Esophagus muscularis mucosa (tissue), 4 donors: ENCODE measurements around the gene OR6N2. TPM values are rescaled to one million over a fixed set of nuclear protein-coding genes. Genes with fewer than 3 reads are reported as not detected.

Experiments used
- DNase-seq: peaks from one replicate; pipeline ENCODE4 v3.0.0-alpha.2; 2017; ENCODE audit errors: extremely low spot score
- H3K27ac ChIP-seq, 4 donors: fragments of 200-600 bp; sonication (generic); replicated peaks in 1 of 4; 1 replicate in 3 of 4; 2 replicates in 1 of 4; pipeline ENCODE4 v1.5.1; 2016 to 2019; ENCODE audit warnings: mild to moderate bottlenecking in 1 of 4
- H3K27me3 ChIP-seq, 4 donors: fragments of 200-600 bp; sonication (generic); one replicate each; pipeline versions ENCODE4 v1.5.1 to v1.6.0; 2016 to 2019
- H3K36me3 ChIP-seq, 4 donors: fragments of 200-600 bp; sonication (generic); one replicate each; pipeline ENCODE4 v1.5.1; 2016 to 2019
- H3K4me1 ChIP-seq, 4 donors: fragments of 200-600 bp; sonication (generic); one replicate each; pipeline ENCODE4 v1.5.1; 2016 to 2019
- H3K4me3 ChIP-seq, 4 donors: fragments of 200-600 bp; sonication (generic); 1 replicate in 2 of 4; 2 replicates in 2 of 4; pipeline ENCODE4 v1.5.1; 2016 to 2019; ENCODE audit warnings: mild to moderate bottlenecking in 4 of 4, moderate library complexity in 1 of 4
- H3K9me3 ChIP-seq, 4 donors: fragments of 200-600 bp; sonication (generic); 1 replicate in 3 of 4; 2 replicates in 1 of 4; pipeline ENCODE4 v1.5.1; 2016 to 2019
- EP300 ChIP-seq: sonication (generic); formaldehyde crosslinking; IDR thresholded peaks from one replicate; pipeline ENCODE4 v1.6.1; 2017; ENCODE audit warnings: antibody characterized with exemption
- POLR2A ChIP-seq: fragments of 450-650 bp; IDR thresholded peaks from one replicate; pipeline ENCODE4 v1.6.1; 2017; ENCODE audit warnings: antibody characterized with exemption, moderate library complexity, mild to moderate bottlenecking, low read depth
- POLR2AphosphoS5 ChIP-seq, 2 donors: sonication (generic); formaldehyde crosslinking; IDR thresholded peaks; one replicate each; pipeline ENCODE4 v1.6.1; 2017; ENCODE audit warnings: antibody characterized with exemption in 2 of 2
- WGBS: methylation state at CpG from one replicate; pipeline ENCODE4 v1.1.5; 2018; 5-methylcytosine and 5-hydroxymethylcytosine counted together
- intact Hi-C: fragments of 100-400 bp; cut with DNase I; formaldehyde crosslinking; loops from one replicate; pipeline ENCODE4 v1.15.1; 2023
- total RNA-seq, 4 donors: library from RNA; depleted of rRNA; stranded (reverse); fragments of >200 nt; gene quantifications; one replicate each; pipeline versions ENCODE4 v1.1.0 to v1.2.1, GENCODE V29; 2016
- TF ChIP-seq, protein P1 (sequence below), 3 experiments: fragments of 200-600 bp in 2 of 3; fragments of 450-650 bp in 1 of 3; sonication (generic) in 2 of 3; IDR thresholded peaks; one replicate each; pipeline ENCODE4 v1.5.1; 2017 to 2019; ENCODE audit warnings: antibody characterized with exemption in 3 of 3, mild to moderate bottlenecking in 2 of 3, moderate library complexity in 1 of 3

Gene OR6N2
- total RNA-seq, 4 donors from 2014 or later = not detected

DNA sequence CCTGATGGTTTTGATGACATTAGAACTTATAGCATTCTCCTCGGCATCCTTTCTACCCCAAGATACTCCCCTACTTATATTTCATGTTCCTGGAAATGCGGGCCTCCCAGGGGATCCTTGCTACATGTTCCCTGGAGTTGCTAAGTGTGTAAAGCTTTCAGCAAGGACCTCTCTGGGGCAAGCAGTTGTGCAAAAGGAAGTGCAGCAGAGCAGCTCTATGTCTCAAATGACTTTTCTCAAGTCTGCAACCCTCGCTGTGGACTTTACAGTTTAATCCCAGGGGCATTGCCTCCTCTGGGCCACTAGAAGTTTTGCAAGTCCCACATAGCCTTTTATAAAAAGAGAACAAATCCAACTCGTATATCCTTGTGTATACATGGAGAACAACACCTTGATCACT is 29.3 kb upstream of the OR6N2 start:
- Histone ChIP-seq H3K4me1 (no peaks in the 10 kb centered on the region), H3K4me3 (no peak overlapping the region), H3K9me3 (no peaks in the 10 kb centered on the region), H3K27ac (no peak overlapping the region), H3K27me3 (peaks cover 0 to 8% (median 0%) of the 10 kb centered on the region in 4 donors), H3K36me3 (no peaks in the 10 kb centered on the region)
- intact Hi-C loops = no loop called here
- WGBS = 75% methylated on average over 4 of the region's 4 CpGs
- no peak for DNase-seq
- TF ChIP-seq EP300 (no peak), POLR2AphosphoS5 (IDR thresholded peaks at IDR 0.05) (no peak), POLR2A (no peak)
- TF ChIP-seq, protein P1, sequence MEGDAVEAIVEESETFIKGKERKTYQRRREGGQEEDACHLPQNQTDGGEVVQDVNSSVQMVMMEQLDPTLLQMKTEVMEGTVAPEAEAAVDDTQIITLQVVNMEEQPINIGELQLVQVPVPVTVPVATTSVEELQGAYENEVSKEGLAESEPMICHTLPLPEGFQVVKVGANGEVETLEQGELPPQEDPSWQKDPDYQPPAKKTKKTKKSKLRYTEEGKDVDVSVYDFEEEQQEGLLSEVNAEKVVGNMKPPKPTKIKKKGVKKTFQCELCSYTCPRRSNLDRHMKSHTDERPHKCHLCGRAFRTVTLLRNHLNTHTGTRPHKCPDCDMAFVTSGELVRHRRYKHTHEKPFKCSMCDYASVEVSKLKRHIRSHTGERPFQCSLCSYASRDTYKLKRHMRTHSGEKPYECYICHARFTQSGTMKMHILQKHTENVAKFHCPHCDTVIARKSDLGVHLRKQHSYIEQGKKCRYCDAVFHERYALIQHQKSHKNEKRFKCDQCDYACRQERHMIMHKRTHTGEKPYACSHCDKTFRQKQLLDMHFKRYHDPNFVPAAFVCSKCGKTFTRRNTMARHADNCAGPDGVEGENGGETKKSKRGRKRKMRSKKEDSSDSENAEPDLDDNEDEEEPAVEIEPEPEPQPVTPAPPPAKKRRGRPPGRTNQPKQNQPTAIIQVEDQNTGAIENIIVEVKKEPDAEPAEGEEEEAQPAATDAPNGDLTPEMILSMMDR (IDR thresholded peaks at IDR 0.05) = no peak

GRCh38 chr1:158809862-158810261 is 28.9 kb upstream of the OR6N2 start:
- peaks cover 0 to 8% (median 0%) of the 10 kb centered on the region in 4 donors for H3K27me3 ChIP-seq
- 85% methylated on average over 5 of the region's 5 CpGs for WGBS
- no peak overlapping the region for H3K27ac ChIP-seq
- H3K36me3 ChIP-seq = no peaks in the 10 kb centered on the region
- intact Hi-C loops = no loop called here
- TF ChIP-seq POLR2A (no peak), POLR2AphosphoS5 (IDR thresholded peaks at IDR 0.05) (no peak), EP300 (no peak)
- TF ChIP-seq, protein P1 (IDR thresholded peaks at IDR 0.05) = no peak
- H3K4me1 ChIP-seq = no peaks in the 10 kb centered on the region
- no peaks in the 10 kb centered on the region for H3K9me3 ChIP-seq
- H3K4me3 ChIP-seq = no peak overlapping the region
- DNase-seq = no peak

GRCh38 chr1:158809256-158809655 is 28.3 kb upstream of the OR6N2 start:
- no peak overlapping the region for H3K4me3 ChIP-seq
- WGBS = 64% methylated on average over 3 of the region's 3 CpGs
- H3K27ac ChIP-seq = no peak overlapping the region
- no peaks in the 10 kb centered on the region for H3K36me3 ChIP-seq
- H3K27me3 ChIP-seq = peaks cover 0 to 8% (median 0%) of the 10 kb centered on the region in 4 donors
- no peak for TF ChIP-seq POLR2AphosphoS5 (IDR thresholded peaks at IDR 0.05)
- TF ChIP-seq, protein P1 (IDR thresholded peaks at IDR 0.05) = no peak
- no peak for TF ChIP-seq POLR2A
- no peaks in the 10 kb centered on the region for H3K9me3 ChIP-seq
- intact Hi-C loops = no loop called here
- H3K4me1 ChIP-seq = no peaks in the 10 kb centered on the region
- no peak for DNase-seq

DNA sequence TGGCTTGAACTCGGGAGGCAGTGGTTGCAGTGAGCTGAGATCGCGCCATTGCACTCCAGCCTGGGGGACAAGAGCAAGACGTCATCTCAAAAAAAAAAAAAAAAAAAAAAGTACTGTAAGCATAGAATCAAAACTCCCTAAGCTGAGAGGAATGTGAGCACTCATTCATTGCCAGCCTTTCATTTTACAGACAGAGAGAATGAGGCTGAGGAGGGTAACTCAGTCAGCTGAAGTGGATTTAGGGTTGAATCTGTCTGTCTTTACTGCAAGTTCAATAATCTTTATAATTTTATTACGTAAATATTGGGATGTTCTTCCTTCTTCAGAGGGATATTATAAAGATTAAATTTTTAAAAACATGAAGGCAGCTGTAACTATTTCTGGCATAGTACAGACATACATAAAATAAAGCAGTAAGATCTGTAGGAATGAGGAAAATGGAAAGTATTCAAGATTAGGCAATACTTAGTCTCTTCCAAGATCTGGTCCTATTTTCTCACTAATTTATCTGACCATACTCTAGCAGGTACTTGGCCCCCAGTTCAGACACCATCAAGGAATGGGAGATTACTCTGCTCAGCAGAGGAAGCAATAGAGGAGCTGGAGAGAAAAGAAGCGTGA is 26.0 kb upstream of the OR6N2 start:
- intact Hi-C loops = no loop called here
- Histone ChIP-seq H3K36me3 (no peaks in the 10 kb centered on the region), H3K27me3 (peaks cover 0 to 8% (median 0%) of the 10 kb centered on the region in 4 donors), H3K9me3 (no peaks in the 10 kb centered on the region), H3K4me3 (no peak overlapping the region), H3K27ac (no peak overlapping the region), H3K4me1 (no peaks in the 10 kb centered on the region)
- 41% methylated on average over 6 of the region's 6 CpGs for WGBS
- no peak for DNase-seq
- TF ChIP-seq EP300 (no peak), POLR2A (no peak), POLR2AphosphoS5 (IDR thresholded peaks at IDR 0.05) (no peak)
- TF ChIP-seq, protein P1 (IDR thresholded peaks at IDR 0.05) = no peak

DNA sequence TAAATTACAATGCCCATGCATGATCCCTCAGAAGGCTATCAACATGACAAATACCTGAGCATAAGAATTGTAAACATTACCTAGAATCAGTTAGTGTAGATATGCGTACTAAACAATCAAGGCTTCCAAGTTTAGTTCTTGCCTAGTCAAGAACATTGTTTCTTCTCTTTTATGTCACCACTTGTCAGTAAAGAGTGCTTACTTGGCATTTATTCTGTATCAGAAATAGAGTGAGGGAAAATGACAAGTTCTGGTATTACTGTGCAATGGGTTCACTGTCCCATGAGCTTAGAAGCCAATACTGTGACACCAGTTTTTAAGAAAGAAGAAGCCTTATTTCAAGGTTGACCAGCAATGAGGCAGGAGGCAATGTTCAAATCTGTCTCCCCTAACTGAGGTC is 22.7 kb upstream of the OR6N2 start:
- Histone ChIP-seq H3K9me3 (no peaks in the 10 kb centered on the region), H3K4me1 (no peaks in the 10 kb centered on the region), H3K36me3 (no peaks in the 10 kb centered on the region), H3K4me3 (no peak overlapping the region), H3K27ac (no peak overlapping the region), H3K27me3 (peaks cover 0 to 4% (median 0%) of the 10 kb centered on the region in 4 donors)
- TF ChIP-seq, protein P1 (IDR thresholded peaks at IDR 0.05) = no peak
- no peak for TF ChIP-seq POLR2A
- no peak for TF ChIP-seq EP300
- TF ChIP-seq POLR2AphosphoS5 (IDR thresholded peaks at IDR 0.05) = no peak
- intact Hi-C loops = no loop called here
- no peak for DNase-seq
- 89% methylated on average over 1 of the region's 1 CpG for WGBS
